ENCODE measurements around the gene POLR1G.

- TF ChIP-seq CTCF (conservative IDR thresholded peaks at IDR 0.05; ENCODE audit: low read length), result no peak
- no peak for TF ChIP-seq EZH2phosphoT487 (IDR thresholded peaks at IDR 0.05; ENCODE audit: borderline replicate concordance, low read depth, low read length)
Measured at GRCh38 chr19:45395821-45396617, 10.4 kb upstream of the POLR1G start.

Measured in OCI-LY7 (cell line).